ENCODE measurements around the gene CHST15. TPM values are rescaled to one million over a fixed set of nuclear protein-coding genes. Genes with fewer than 3 reads are reported as not detected.

CHST15 gene
- total and polyA plus RNA-seq, 2 donors = 7.7 to 12.4 TPM

- H3K36me3 ChIP-seq (ENCODE audit: control insufficient read depth in 2 of 2, insufficient read depth in 2 of 2, low read length in 1 of 2) = no peaks in the 10 kb centered on the region
- peak in 8 of 9 donors; percentile 39 to 87 (median 72) for DNase-seq (ENCODE audit: low read depth in 6 of 9, low spot score in 9 of 9)
- peaks cover 0 to 18% of the 10 kb centered on the region in 2 donors for H3K4me1 ChIP-seq (ENCODE audit: control insufficient read depth in 2 of 2, insufficient read depth in 2 of 2, low read length in 2 of 2)
- peaks cover 45 to 83% of the 10 kb centered on the region in 2 donors for H3K27me3 ChIP-seq (ENCODE audit: control insufficient read depth in 2 of 2, insufficient read depth in 1 of 2, low read length in 1 of 2)
- peak overlapping the region in 1 of 2 donors; percentile 23 for H3K4me3 ChIP-seq (ENCODE audit: low read length in 2 of 2)
- WGBS = 4% methylated on average over 30 of the region's 30 CpGs
- no peak overlapping the region for H3K27ac ChIP-seq (ENCODE audit: low read depth in 1 of 2, low read length in 1 of 2)
- H3K9me3 ChIP-seq (ENCODE audit: control insufficient read depth in 2 of 2, insufficient read depth in 1 of 2, low read length in 1 of 2) = no peaks in the 10 kb centered on the region
Observed at GRCh38 chr10:123994417-123995081, 98.8 kb downstream of the CHST15 start.

- Histone ChIP-seq H3K27me3 (ENCODE audit: control insufficient read depth in 2 of 2, insufficient read depth in 1 of 2, low read length in 1 of 2) (peaks cover 46 to 82% of the 10 kb centered on the region in 2 donors), H3K36me3 (ENCODE audit: control insufficient read depth in 2 of 2, insufficient read depth in 2 of 2, low read length in 1 of 2) (no peaks in the 10 kb centered on the region), H3K4me1 (ENCODE audit: control insufficient read depth in 2 of 2, insufficient read depth in 2 of 2, low read length in 2 of 2) (peaks cover 0 to 18% of the 10 kb centered on the region in 2 donors), H3K27ac (ENCODE audit: low read depth in 1 of 2, low read length in 1 of 2) (no peak overlapping the region), H3K9me3 (ENCODE audit: control insufficient read depth in 2 of 2, insufficient read depth in 1 of 2, low read length in 1 of 2) (no peaks in the 10 kb centered on the region), H3K4me3 (ENCODE audit: low read length in 2 of 2) (no peak overlapping the region)
- no peak for DNase-seq (ENCODE audit: low read depth in 6 of 9, low spot score in 9 of 9)
- 84% methylated on average over 17 of the region's 17 CpGs for WGBS
Observed at GRCh38 chr10:123993534-123994416, 99.6 kb downstream of the CHST15 start.

- H3K4me3 ChIP-seq (ENCODE audit: low read length in 2 of 2) = no peak overlapping the region
- H3K9me3 ChIP-seq (ENCODE audit: control insufficient read depth in 2 of 2, insufficient read depth in 1 of 2, low read length in 1 of 2) = no peaks in the 10 kb centered on the region
- peaks cover 0 to 16% of the 10 kb centered on the region in 2 donors for H3K4me1 ChIP-seq (ENCODE audit: control insufficient read depth in 2 of 2, insufficient read depth in 2 of 2, low read length in 2 of 2)
- DNase-seq (ENCODE audit: low read depth in 6 of 9, low spot score in 9 of 9) = no peak
- H3K27ac ChIP-seq (ENCODE audit: low read depth in 1 of 2, low read length in 1 of 2) = no peak overlapping the region
- peaks cover 50 to 64% of the 10 kb centered on the region in 2 donors for H3K27me3 ChIP-seq (ENCODE audit: control insufficient read depth in 2 of 2, insufficient read depth in 1 of 2, low read length in 1 of 2)
- H3K36me3 ChIP-seq (ENCODE audit: control insufficient read depth in 2 of 2, insufficient read depth in 2 of 2, low read length in 1 of 2) = no peaks in the 10 kb centered on the region
- WGBS = 19% methylated on average over 92 of the region's 92 CpGs
Observed at GRCh38 chr10:123991611-123992570, 101.5 kb downstream of the CHST15 start.

- Histone ChIP-seq H3K9me3 (ENCODE audit: control insufficient read depth in 2 of 2, insufficient read depth in 1 of 2, low read length in 1 of 2) (no peaks in the 10 kb centered on the region), H3K36me3 (ENCODE audit: control insufficient read depth in 2 of 2, insufficient read depth in 2 of 2, low read length in 1 of 2) (no peaks in the 10 kb centered on the region), H3K4me3 (ENCODE audit: low read length in 2 of 2) (no peak overlapping the region), H3K4me1 (ENCODE audit: control insufficient read depth in 2 of 2, insufficient read depth in 2 of 2, low read length in 2 of 2) (peaks cover 0 to 15% of the 10 kb centered on the region in 2 donors), H3K27me3 (ENCODE audit: control insufficient read depth in 2 of 2, insufficient read depth in 1 of 2, low read length in 1 of 2) (peaks cover 50 to 59% of the 10 kb centered on the region in 2 donors), H3K27ac (ENCODE audit: low read depth in 1 of 2, low read length in 1 of 2) (no peak overlapping the region)
- 79% methylated on average over 10 of the region's 10 CpGs for WGBS
- DNase-seq (ENCODE audit: low read depth in 6 of 9, low spot score in 9 of 9) = no peak
Observed at GRCh38 chr10:123990889-123991288, 102.5 kb downstream of the CHST15 start.

GRCh38 chr10:123988694-123989093 is 104.7 kb downstream of the CHST15 start:
- WGBS = 85% methylated on average over 2 of the region's 2 CpGs
- Histone ChIP-seq H3K4me1 (ENCODE audit: control insufficient read depth in 2 of 2, insufficient read depth in 2 of 2, low read length in 2 of 2) (no peaks in the 10 kb centered on the region), H3K27me3 (ENCODE audit: control insufficient read depth in 2 of 2, insufficient read depth in 1 of 2, low read length in 1 of 2) (peaks cover 33 to 38% of the 10 kb centered on the region in 2 donors)

GRCh38 chr10:123986736-123987135 is 106.7 kb downstream of the CHST15 start:
- Histone ChIP-seq H3K27me3 (ENCODE audit: control insufficient read depth in 2 of 2, insufficient read depth in 1 of 2, low read length in 1 of 2) (peaks cover 21 to 23% of the 10 kb centered on the region in 2 donors), H3K27ac (ENCODE audit: low read depth in 1 of 2, low read length in 1 of 2) (no peak overlapping the region), H3K4me1 (ENCODE audit: control insufficient read depth in 2 of 2, insufficient read depth in 2 of 2, low read length in 2 of 2) (no peaks in the 10 kb centered on the region), H3K36me3 (ENCODE audit: control insufficient read depth in 2 of 2, insufficient read depth in 2 of 2, low read length in 1 of 2) (no peaks in the 10 kb centered on the region), H3K4me3 (ENCODE audit: low read length in 2 of 2) (no peak overlapping the region), H3K9me3 (ENCODE audit: control insufficient read depth in 2 of 2, insufficient read depth in 1 of 2, low read length in 1 of 2) (no peaks in the 10 kb centered on the region)
- 44% methylated on average over 1 of the region's 1 CpG for WGBS
- DNase-seq (ENCODE audit: low read depth in 6 of 9, low spot score in 9 of 9) = no peak

More at GRCh38 chr10:123988694-123989093, 104.7 kb downstream of the CHST15 start:
- Histone ChIP-seq H3K36me3 (ENCODE audit: control insufficient read depth in 2 of 2, insufficient read depth in 2 of 2, low read length in 1 of 2) (no peaks in the 10 kb centered on the region), H3K27ac (ENCODE audit: low read depth in 1 of 2, low read length in 1 of 2) (no peak overlapping the region), H3K9me3 (ENCODE audit: control insufficient read depth in 2 of 2, insufficient read depth in 1 of 2, low read length in 1 of 2) (no peaks in the 10 kb centered on the region), H3K4me3 (ENCODE audit: low read length in 2 of 2) (no peak overlapping the region)
- DNase-seq (ENCODE audit: low read depth in 6 of 9, low spot score in 9 of 9) = no peak

GRCh38 chr10:123974406-123974805 is 119.0 kb downstream of the CHST15 start:
- Histone ChIP-seq H3K36me3 (ENCODE audit: control insufficient read depth in 2 of 2, insufficient read depth in 2 of 2, low read length in 1 of 2) (no peaks in the 10 kb centered on the region), H3K4me3 (ENCODE audit: low read length in 2 of 2) (no peak overlapping the region), H3K4me1 (ENCODE audit: control insufficient read depth in 2 of 2, insufficient read depth in 2 of 2, low read length in 2 of 2) (no peaks in the 10 kb centered on the region), H3K27ac (ENCODE audit: low read depth in 1 of 2, low read length in 1 of 2) (no peak overlapping the region), H3K27me3 (ENCODE audit: control insufficient read depth in 2 of 2, insufficient read depth in 1 of 2, low read length in 1 of 2) (peaks cover 18 to 59% of the 10 kb centered on the region in 2 donors), H3K9me3 (ENCODE audit: control insufficient read depth in 2 of 2, insufficient read depth in 1 of 2, low read length in 1 of 2) (no peaks in the 10 kb centered on the region)
- 79% methylated on average over 4 of the region's 4 CpGs for whole genome bisulfite sequencing
- DNase-seq (ENCODE audit: low read depth in 6 of 9, low spot score in 9 of 9) = no peak

- Histone ChIP-seq H3K4me3 (ENCODE audit: low read length in 2 of 2) (no peak overlapping the region), H3K36me3 (ENCODE audit: control insufficient read depth in 2 of 2, insufficient read depth in 2 of 2, low read length in 1 of 2) (no peaks in the 10 kb centered on the region), H3K27ac (ENCODE audit: low read depth in 1 of 2, low read length in 1 of 2) (no peak overlapping the region), H3K4me1 (ENCODE audit: control insufficient read depth in 2 of 2, insufficient read depth in 2 of 2, low read length in 2 of 2) (no peaks in the 10 kb centered on the region), H3K27me3 (ENCODE audit: control insufficient read depth in 2 of 2, insufficient read depth in 1 of 2, low read length in 1 of 2) (peaks cover 23 to 73% of the 10 kb centered on the region in 2 donors), H3K9me3 (ENCODE audit: control insufficient read depth in 2 of 2, insufficient read depth in 1 of 2, low read length in 1 of 2) (no peaks in the 10 kb centered on the region)
- DNase-seq (ENCODE audit: low read depth in 6 of 9, low spot score in 9 of 9) = no peak
- 8% methylated on average over 62 of the region's 62 CpGs for WGBS
Observed at GRCh38 chr10:123972481-123973401, 120.7 kb downstream of the CHST15 start.

Data from thymus (tissue), 11 donors.